Esophagus (tissue), 2 donors: Measurements from ENCODE around the gene BHLHE23. TPM values are rescaled to one million over a fixed set of nuclear protein-coding genes. Genes with fewer than 3 reads are reported as not detected.
"Not testable (repeated sequence)": the region's sequence is repeated elsewhere in the genome, so short reads cannot be mapped to it uniquely, and the experiment has no call there.

Source experiments
- H3K27ac ChIP-seq, 2 donors: one replicate each; pipeline ENCODE4 v1.5.1; 2013; ENCODE audit warnings: low read depth in 2 of 2, mild to moderate bottlenecking in 2 of 2, inconsistent platforms in 1 of 2, low read length in 1 of 2, moderate library complexity in 1 of 2
- H3K27me3 ChIP-seq, 2 donors: one replicate each; pipeline ENCODE4 v1.6.1; 2013; ENCODE audit warnings: low read length in 2 of 2, control low read depth in 1 of 2, mild to moderate bottlenecking in 1 of 2; ENCODE audit not compliant: insufficient read depth in 2 of 2, control insufficient read depth in 1 of 2
- H3K36me3 ChIP-seq, 2 donors: one replicate each; pipeline ENCODE4 v1.6.1; 2013; ENCODE audit warnings: low read length in 1 of 2; ENCODE audit not compliant: control insufficient read depth in 2 of 2, insufficient read depth in 2 of 2
- H3K4me1 ChIP-seq, 2 donors: one replicate each; pipeline ENCODE4 v1.6.1; 2013; ENCODE audit warnings: low read length in 1 of 2; ENCODE audit not compliant: control insufficient read depth in 2 of 2, insufficient read depth in 2 of 2
- H3K4me3 ChIP-seq, 2 donors: one replicate each; pipeline ENCODE4 v1.5.1; 2013; ENCODE audit warnings: low read length in 2 of 2, mild to moderate bottlenecking in 2 of 2, low read depth in 1 of 2, moderate library complexity in 1 of 2
- H3K9me3 ChIP-seq, 2 donors: one replicate each; pipeline ENCODE4 v1.6.1; 2013; ENCODE audit warnings: mild to moderate bottlenecking in 2 of 2, low read depth in 1 of 2, low read length in 1 of 2, moderate library complexity in 1 of 2; ENCODE audit not compliant: control insufficient read depth in 2 of 2, insufficient read depth in 1 of 2
- WGBS, 2 donors: extraction: QIAGEN DNeasy Blood & Tissue Kit; methylation state at CpG; one replicate each; pipeline ENCODE4 v1.1.7; 2013; 5-methylcytosine and 5-hydroxymethylcytosine counted together
- polyA plus RNA-seq, 2 donors: library from polyadenylated mRNA; stranded (reverse); fragments of 200-250 nt; gene quantifications; one replicate each; pipeline ENCODE4 v1.2.3, GENCODE V29; 2013
- donor health status: healthy with polysubstance abuse.
- donor health status: Bipolar disorder and iron deficiency.

The BHLHE23 gene
- polyA plus RNA-seq, 2 donors, result not detected

- H3K27ac ChIP-seq, result no peak overlapping the region
- no peaks in the 10 kb centered on the region for H3K36me3 ChIP-seq
- H3K4me3 ChIP-seq, result no peak overlapping the region
- peaks cover 0 to 3% of the 10 kb centered on the region in 2 donors for H3K9me3 ChIP-seq
- 83 to 85% methylated on average over 25 of the region's 25 CpGs for WGBS, 2 donors
- H3K4me1 ChIP-seq, result no peaks in the 10 kb centered on the region
- H3K27me3 ChIP-seq, result peaks cover 0 to 4% of the 10 kb centered on the region in 2 donors
Observed at GRCh38 chr20:63044204-63044600, 37.4 kb upstream of the BHLHE23 start.

GRCh38 chr20:63043348-63044203 is 36.8 kb upstream of the BHLHE23 start:
- WGBS, 2 donors, result 88% methylated on average over 62 to 64 of the region's 64 CpGs
- Histone ChIP-seq H3K4me1 (no peaks in the 10 kb centered on the region), H3K4me3 (no peak overlapping the region), H3K27me3 (peaks cover 0 to 4% of the 10 kb centered on the region in 2 donors), H3K9me3 (peaks cover 0 to 3% of the 10 kb centered on the region in 2 donors), H3K27ac (no peak overlapping the region), H3K36me3 (no peaks in the 10 kb centered on the region)

- Histone ChIP-seq H3K36me3 (no peaks in the 10 kb centered on the region), H3K9me3 (peaks cover 0 to under 1% of the 10 kb centered on the region in 2 donors), H3K27ac (no peak overlapping the region), H3K27me3 (peaks cover 0 to 4% of the 10 kb centered on the region in 2 donors), H3K4me3 (no peak overlapping the region), H3K4me1 (no peaks in the 10 kb centered on the region)
- 49 to 56% methylated on average over 12 of the region's 12 CpGs for WGBS, 2 donors
Observed at GRCh38 chr20:63042448-63043071, 35.8 kb upstream of the BHLHE23 start.

- no peaks in the 10 kb centered on the region for H3K4me1 ChIP-seq
- H3K27me3 ChIP-seq, result peaks cover 0 to 4% of the 10 kb centered on the region in 2 donors
- no peak overlapping the region for H3K27ac ChIP-seq
- no peaks in the 10 kb centered on the region for H3K9me3 ChIP-seq
- no peak overlapping the region for H3K4me3 ChIP-seq
- H3K36me3 ChIP-seq, result no peaks in the 10 kb centered on the region
- WGBS, 2 donors, result 75% methylated on average over 7 of the region's 7 CpGs
Observed at GRCh38 chr20:63041776-63042175, 35.0 kb upstream of the BHLHE23 start.

- H3K27me3 ChIP-seq, result peaks cover under 1 to 4% of the 10 kb centered on the region in 2 donors
- H3K27ac ChIP-seq, result no peak overlapping the region
- WGBS, 2 donors, result 66 to 71% methylated on average over 26 of the region's 26 CpGs
- H3K4me1 ChIP-seq, result peaks cover 0 to 4% of the 10 kb centered on the region in 2 donors
- H3K4me3 ChIP-seq, result no peak overlapping the region
- H3K36me3 ChIP-seq, result no peaks in the 10 kb centered on the region
- H3K9me3 ChIP-seq, result peaks cover 0 to 2% of the 10 kb centered on the region in 2 donors
Observed at GRCh38 chr20:63037669-63038268, 31.0 kb upstream of the BHLHE23 start.

- Histone ChIP-seq H3K9me3 (peaks cover 0 to 3% of the 10 kb centered on the region in 2 donors), H3K4me3 (no peak overlapping the region), H3K36me3 (no peaks in the 10 kb centered on the region), H3K27me3 (peaks cover 0 to 4% of the 10 kb centered on the region in 2 donors), H3K4me1 (peaks cover 2 to 4% of the 10 kb centered on the region in 2 donors), H3K27ac (no peak overlapping the region)
- WGBS, 2 donors, result 28 to 42% methylated on average over 16 to 19 of the region's 19 CpGs
Observed at GRCh38 chr20:63036291-63036690, 29.5 kb upstream of the BHLHE23 start.

GRCh38 chr20:63035603-63036185 is 28.9 kb upstream of the BHLHE23 start:
- Histone ChIP-seq H3K36me3 (no peaks in the 10 kb centered on the region), H3K27me3 (peaks cover 0 to 4% of the 10 kb centered on the region in 2 donors), H3K4me1 (peaks cover 2 to 4% of the 10 kb centered on the region in 2 donors), H3K27ac (no peak overlapping the region), H3K9me3 (peaks cover 0 to 3% of the 10 kb centered on the region in 2 donors), H3K4me3 (no peak overlapping the region)
- 82 to 85% methylated on average over 23 of the region's 23 CpGs for WGBS, 2 donors

- H3K27ac ChIP-seq, result not testable (repeated sequence)
Observed at GRCh38 chr20:63034710-63035602, 28.2 kb upstream of the BHLHE23 start.

More at GRCh38 chr20:63034710-63035602, 28.2 kb upstream of the BHLHE23 start:
- not testable (repeated sequence) for H3K27me3 ChIP-seq, H3K9me3 ChIP-seq, H3K36me3 ChIP-seq, H3K4me3 ChIP-seq, H3K4me1 ChIP-seq
- WGBS, 2 donors, result 83 to 88% methylated on average over 44 of the region's 44 CpGs
